Left renal pelvis (tissue), 4 donors: ENCODE measurements around the gene EN2. TPM values are rescaled to one million over a fixed set of nuclear protein-coding genes. Genes with fewer than 3 reads are reported as not detected.

ENCODE experiments used
- DNase-seq, 4 donors: peaks; one replicate each; pipeline ENCODE4 v3.0.0-alpha.2; 2013; ENCODE audit warnings: low read depth in 4 of 4, low spot score in 3 of 4
- polyA plus RNA-seq, 4 donors: library from polyadenylated mRNA; unstranded; fragments of 120-200 nt; gene quantifications; one replicate each; pipeline ENCODE4 v1.2.1, GENCODE V29; 2013; ENCODE audit not compliant: insufficient read length in 4 of 4

Gene EN2
- polyA plus RNA-seq, 4 donors: 0.04 to 0.69 (median 0.21) TPM

DNA sequence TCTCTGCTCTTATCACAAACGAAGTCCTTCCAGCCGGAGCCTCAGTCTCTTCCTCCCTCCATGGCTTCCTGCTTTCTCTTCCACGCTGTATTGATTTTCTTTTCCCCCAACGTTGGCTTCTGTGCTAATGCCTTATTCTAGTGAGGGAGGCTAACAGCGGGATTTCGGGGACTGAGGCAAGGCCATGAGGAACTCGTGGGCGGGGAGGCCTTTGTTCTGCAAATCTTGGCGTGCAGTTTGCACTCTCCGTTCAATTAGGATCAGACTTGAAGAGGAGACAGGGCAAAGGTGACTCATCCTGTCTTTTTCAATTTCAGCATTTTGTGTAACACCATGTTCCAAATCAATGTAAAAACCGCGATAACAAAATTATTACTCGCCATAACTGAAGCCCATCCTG is 25.3 kb downstream of the EN2 start:
- no peak for DNase-seq

DNA sequence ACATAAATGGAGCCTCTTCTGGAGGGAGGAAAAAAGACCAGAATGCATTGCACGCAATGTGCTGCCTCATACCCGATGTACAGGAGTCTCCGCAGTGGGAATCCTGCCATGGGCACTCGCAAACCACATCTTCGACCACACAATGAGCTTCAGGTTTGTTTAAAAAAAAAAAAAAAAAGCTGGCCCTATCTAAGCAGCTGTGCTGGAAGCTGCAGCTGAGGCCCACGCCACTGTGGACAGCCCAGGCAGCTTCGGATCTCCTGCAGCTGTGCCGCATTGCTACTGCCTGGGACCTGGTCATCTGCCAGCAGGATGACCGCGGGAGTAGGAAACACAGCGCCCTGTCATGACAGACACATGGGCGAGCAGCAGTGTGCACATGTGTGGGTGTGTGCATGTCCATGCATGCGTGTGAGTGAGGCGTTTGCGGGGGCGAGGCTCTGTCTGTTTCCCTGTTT is 26.0 kb downstream of the EN2 start:
- DNase-seq: no peak

DNA sequence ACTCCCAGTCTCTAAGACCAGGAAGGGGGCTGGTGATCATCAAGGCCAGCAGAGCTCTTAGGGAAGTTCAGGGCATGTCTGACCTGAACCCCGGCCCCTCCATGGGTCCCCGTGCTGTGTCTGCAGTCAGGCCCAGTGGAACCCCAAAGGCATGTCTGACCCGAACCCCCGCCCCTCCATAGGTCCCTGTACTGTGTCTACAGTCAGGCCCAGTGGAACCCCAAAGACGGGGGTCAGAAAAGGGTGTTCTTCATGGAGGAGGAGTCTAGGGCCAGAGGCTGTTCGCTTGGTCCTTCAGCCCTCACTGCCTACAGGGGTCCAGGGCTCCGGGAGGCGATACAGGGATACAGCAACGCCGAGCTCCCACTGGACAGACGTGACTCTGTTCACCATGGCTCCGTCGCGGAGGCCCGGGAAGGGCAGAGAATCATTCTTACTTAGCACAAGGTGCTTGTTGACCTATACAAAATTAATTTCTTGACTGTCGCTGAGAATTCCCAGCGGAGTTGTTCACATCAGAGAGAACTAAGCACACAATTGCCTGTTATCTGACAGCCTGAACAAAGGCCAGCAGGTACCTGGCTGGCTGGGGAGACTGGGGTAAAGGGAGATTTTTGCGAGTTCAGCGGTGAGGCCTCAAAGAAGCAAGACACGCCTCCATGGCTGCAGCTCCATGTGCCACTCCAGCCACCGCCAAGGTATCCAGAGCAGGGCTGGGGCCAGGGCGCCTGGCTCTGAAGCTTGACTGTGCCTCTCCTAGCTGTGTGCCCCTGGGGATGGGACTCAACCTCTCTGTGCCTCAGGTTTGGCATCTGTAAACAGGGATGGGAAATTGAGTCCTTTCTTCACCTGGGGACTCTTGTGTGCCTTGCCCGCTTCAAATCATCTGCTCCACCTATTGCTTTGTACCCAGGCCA is 26.8 kb downstream of the EN2 start:
- DNase-seq: no peak

DNA sequence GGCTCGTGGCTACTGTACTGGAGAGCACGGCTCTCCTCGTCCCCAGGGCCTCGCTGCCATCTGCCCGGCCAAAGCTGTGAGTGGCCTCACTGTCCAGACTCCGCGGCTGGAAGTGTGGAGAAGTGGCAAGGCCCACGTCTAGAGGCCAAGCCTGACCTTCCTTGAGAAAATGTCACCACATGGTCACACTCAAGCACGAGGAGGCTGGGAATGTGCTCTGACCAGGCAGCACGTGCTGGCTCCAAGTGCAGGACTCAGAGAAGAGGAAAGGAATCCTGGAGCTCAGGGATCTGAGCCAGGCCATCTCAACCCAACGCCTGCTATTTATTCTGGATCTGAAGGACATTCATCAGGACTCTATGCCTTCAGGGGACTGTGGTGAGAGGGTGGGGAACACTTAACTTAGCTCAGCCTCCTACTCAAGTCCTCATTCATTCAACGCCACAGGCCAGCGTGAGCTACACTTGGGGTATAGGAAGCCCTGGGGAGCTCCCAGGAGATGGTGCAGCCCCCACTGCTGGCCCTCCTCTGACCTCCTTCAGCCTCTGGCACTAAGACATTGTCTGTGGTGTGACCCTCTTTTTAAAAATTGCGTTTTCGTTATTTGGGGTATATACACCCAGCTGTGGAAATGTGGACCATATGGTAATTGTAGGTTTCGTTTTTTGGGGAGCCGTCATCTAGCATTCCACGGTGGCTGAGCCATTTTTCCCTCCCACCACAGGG is 29.0 kb downstream of the EN2 start:
- no peak for DNase-seq

DNA sequence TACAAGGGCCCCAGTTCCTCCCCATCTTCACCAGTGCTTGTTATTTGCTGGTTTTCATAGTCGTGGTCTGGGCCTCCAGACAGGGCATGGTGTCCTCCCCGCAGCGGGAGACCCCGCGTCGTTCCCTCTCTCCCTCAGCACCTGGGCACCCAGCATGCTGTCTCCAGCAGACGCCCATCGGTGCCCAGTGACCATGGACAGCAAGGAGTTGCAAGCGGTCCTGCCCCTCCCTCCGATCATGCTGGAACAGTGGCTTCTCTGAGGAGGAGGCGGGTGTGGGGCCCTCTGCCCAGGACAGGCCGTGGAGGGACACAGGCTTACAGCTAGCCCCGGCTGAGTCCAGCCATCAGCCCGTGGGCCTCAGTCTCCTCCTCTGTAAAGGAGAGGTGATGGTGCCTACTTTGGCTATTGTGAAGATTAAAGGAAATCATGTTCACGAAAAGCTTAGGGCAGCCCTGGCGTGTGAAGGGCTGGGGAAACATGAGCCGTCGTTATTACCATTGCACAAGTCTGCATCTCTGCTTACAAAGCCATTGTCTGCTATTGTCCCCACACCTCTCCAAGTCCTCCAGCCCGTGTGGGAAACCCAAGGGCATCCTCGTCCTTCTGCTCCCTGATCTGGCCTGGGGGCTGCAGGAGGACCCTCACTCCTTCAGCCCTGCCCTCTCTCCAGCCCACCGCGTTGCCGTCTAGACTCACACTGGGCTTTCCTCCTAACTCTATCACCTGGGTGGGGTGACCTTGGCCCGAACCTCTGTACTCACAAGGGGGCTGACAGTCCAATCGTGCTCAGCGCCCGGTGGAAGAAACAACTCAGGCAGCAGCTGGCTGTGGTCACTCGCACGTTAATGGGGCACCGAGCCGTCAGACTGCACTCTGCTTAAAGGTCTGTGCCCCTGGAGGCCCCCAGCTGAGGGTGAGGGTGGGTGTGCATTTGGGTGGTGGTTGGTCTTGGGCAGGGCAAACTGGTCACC is 29.9 kb downstream of the EN2 start:
- DNase-seq: no peak

DNA sequence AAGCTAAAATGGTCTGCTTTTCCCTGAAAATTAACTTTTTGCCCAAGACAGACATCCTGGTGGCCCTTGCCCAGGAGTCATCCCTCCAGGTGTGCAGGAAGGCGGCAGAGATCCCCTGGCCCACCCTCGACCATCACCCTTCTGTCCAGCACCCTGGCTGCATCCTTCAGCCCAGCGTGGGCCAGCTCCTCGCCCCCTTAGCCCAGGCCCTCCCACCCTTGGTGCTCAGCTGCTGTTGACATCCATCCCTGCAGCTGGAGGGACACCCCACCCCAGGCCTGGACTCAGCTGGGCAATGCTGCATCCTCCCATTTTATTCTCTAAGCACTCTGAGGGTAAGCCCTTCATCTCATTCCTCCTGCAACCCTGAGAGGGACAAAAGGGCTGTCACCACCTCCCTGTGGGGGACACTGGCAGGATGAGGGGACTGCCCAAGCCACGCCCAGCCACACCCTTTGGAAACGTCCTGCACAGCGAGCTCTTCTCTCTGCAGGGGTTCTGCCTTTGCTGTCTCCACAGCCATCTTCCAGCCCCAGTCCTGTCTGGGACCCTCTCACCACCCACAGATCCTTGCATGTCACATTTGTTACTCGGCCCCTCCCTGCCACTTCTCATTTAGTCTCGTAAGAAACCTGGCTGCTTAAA is 30.7 kb downstream of the EN2 start:
- no peak for DNase-seq

DNA sequence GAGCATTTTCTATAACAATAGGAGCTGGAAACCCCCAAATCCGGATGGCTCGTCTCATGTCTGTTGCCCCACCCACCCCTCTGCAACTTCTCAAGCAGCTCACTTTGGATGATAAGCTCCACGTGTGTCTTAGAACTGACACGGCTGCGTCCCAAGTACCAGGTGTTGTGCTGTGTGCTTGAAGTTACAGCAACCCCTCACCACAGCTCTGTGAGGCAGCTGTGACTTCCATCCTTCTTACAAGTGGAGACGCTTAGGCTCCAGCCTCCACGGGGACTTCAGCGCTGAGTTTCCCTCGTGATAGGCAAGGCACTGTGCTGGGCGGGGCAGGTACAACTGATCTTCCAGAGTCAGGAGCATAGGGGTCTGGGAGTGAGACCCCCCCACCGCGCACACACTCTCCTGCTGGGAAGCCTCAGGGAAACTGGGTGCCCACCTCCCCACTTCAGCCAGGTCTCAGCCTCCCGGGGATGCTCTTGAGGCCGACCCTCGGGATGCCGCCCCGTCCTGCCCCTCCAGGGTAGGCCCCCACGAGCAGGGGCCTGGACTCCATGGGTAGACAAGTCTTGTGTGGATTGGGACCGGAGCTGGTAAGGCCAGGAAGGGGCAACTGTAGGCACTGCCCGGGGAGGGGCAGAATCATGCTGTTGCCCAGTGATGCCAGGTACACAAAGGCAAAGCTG is 31.4 kb downstream of the EN2 start:
- no peak for DNase-seq

DNA sequence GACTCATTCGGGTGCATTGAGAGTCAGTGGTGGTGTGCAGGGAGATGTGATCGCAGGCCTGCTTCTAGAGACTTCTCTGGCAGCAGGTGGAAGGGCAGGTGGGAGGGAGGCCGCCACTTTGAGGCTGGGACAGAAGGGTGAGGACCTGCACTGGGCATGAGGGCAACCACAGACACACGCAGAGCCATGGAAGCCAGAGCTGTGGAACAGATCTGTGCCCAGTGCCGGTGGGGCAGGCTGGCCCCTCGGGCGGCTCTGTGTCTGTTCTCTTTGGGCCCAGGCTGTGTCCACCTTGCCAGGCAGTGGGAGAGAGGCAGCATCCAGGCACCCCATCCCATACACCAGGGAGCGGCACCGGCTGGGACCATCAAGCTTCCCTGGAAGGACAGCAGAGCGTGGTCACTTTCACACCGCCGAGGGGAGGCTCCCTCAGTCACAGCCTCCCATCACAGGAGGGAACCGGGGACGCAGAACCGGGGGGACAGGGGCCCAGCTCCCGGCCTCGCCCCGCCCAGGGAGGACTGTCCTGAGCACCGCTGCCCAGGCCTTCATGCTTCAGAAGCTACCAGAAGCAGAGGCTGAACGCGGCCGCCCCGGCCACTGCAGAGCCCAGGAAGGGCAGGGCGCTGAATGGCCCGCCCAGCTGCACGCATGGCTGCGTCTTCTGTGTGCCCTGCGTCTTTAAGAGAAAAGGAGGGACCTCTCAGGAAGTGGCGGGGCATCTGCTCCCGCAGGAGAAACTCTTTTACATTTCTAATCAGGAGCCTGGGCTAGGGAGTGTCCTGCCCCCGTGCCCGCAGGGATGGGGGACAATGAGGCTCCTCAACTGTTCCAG is 32.1 kb downstream of the EN2 start:
- DNase-seq: no peak

DNA sequence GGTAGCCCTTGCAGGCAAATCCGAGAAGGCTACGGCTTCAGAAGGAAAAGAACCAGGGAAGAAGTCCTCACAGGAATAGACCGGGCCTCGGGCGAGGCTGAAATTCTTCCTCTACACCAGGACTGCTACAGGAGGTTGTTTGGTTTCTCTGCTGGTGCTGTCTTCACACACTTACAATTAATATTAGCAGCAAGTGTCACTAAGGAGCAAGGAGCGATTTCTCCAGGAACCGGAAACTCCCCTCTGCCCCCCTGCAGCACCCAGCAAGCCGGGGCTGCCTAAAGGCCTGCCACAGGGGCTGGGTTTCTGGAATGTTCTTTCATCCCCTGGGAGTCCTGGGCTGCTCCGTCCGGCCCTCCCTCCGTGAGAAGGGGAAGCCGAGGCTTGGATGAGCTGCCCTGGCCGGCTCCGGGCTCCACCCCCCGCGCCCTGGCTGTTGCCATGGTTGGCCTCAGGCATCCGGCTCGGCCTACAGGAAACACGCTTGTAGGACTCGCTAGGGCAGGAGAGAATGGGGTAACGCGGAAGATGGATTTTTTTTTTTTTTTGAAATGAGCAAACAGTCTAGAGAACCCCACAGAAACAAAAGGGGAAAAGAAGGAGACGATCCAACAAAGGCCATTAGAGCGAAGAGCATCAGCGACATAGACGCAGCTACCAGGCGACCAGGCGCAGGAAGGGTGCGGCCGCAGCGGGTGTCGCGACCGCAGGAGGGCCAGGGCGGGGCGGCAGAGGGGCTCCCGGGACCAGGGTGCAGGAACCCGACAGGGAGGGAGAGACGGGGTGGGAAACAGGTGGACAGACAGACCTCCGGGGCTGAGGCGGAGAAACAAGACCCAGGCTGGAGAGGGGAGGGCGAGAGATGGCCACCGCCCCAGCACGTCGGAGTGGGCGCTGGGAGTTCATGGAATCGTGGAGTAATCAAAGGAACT is 33.0 kb downstream of the EN2 start:
- no peak for DNase-seq

DNA sequence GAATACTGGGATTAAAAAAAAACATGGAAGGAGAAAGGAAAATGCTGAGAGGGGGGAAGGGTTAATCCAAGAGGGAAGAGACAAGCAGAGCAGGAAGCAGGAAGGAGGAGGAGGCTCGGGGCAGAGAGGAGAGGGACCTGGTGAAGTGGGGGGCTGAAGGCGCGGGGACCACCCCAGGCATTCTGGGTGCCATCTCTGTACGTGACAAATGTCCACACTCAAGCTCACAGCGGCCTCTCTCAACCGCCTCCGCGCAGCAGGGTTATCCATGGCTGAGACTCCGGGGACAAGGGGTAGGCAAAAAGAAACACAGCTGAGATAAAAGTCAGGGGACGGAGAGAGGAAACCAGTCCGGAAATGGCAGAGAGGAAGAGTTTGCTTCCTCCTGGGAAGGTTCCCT is 33.9 kb downstream of the EN2 start:
- no peak for DNase-seq

DNA sequence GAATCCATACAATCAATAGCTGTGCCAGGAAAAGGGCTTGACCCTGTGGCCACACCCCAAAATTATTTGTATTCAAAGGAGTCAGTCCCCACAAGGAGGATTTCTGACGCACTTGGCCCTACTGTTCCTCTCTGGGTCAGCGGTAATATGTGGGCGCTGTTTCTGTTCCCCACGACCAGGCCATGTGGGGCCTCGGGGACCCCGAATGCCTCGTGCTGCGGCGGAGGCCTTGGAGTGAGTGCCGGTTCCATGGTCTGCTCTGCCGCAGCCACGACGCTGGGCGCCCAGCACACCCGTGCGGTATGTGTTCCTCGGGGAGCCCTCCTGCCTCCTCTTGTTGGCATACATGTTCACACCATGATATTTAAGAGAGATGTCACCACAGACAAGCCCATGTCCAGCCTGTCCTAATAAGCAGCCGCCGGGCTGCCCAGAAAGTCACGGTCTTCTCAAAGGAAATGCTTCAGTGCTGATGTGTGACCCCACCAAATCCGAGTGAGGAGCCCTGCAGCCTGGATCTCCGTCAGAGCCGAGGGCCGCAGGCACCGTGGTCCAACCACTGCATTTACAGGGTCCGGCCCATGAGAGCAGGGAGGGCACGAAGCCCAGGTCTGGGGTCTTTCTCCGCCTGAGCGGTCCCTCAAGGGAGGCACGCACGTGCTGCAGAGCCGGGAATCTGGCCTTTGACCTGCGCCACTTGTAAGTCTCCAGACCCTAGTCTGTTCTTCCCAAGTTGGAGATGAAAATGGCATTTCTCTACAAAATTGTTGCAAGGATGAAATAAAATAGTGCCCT is 36.0 kb downstream of the EN2 start:
- no peak for DNase-seq

DNA sequence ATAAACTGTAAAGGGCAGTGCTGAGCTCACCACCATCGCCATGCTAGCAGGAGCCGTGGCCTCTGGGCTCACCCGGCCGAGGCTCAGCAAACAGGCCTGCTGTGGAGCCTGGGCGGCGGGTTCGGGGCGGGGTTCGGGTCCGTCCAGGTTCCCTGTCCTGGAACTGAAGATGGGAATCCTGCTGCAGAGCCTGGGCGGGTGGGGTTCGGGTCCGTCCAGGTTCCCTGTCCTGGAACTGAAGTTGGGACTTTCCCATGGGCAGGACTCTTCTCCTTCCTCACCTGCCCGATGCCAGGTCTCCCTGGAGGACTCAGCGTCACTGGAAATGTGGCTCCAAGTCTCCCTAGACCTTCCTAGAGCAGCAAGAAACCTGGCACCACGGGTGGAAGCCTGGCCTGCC is 36.6 kb downstream of the EN2 start:
- no peak for DNase-seq

DNA sequence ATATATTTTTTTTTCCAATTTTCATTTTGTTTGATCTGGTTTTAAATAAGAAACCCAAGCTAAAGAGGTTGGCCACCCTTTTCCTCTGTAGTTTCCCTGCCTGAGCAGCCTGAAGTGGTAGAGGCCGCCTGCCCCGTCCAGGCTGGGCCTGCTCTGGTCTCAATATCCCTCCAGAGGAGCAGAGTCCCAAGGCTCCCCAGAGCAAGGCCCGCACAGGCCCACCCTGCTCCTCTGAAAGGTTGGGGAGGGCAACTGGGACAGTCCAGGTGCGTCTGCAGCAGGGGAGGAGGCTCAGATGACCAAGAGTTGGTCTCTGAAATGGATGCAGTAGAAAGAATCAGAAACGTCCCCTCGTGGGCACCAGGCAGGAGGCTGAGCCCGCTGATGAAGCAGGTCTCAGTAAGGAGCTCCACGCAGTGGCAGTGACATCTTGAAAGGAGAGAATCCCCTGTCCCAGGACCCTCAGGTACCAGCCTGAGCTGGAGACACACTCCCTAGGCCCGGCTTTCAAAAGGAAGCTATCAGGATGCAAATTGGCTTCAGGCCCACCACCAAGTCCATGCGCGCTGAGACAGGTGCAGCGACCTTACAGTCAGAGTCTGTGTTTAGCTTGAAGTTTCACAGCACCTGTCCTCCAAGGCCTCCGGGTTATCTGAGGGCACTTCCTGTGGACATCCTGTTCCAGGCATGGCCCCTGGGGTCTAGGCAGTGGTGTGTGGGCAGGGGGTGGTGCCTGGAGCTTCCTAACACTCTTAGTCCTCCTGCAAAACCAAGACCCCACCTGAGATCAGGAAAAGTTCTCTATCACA is 37.7 kb downstream of the EN2 start:
- DNase-seq: no peak

DNA sequence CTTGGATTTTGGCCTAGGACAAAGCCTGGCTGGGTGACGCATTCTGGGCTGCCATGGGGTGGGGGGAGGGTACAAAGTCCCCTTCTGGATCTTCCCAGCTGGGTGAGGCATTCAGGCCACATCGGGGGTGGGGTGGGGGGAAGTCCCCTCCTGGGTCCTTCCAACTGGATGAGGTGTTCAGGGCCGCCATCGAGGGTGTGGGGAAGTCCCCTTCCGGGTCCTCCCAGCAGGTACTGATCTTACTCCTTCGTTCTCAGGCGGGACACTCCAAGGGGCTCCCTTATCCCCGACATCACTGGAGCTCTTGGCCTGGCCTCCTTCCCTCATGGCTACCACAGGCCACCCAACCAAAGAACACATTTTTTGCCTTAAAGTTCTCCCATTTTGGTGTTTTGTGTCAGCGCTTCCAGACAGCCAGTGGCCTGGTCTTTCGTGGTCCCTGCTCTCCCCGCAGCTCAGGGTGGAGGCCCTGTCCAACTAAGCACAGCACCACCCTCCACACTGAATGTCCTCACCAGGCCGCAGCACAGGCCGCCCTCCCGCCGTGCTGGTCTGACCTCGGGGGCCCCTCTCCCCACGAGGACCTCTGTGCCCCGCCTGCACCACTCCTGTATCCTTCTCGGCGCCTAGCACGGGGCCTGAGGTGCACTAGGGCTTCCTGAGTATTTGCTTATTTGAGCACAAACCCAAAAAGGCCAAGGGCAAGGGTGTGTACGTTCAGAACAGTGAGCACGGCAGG is 38.5 kb downstream of the EN2 start:
- DNase-seq: no peak

DNA sequence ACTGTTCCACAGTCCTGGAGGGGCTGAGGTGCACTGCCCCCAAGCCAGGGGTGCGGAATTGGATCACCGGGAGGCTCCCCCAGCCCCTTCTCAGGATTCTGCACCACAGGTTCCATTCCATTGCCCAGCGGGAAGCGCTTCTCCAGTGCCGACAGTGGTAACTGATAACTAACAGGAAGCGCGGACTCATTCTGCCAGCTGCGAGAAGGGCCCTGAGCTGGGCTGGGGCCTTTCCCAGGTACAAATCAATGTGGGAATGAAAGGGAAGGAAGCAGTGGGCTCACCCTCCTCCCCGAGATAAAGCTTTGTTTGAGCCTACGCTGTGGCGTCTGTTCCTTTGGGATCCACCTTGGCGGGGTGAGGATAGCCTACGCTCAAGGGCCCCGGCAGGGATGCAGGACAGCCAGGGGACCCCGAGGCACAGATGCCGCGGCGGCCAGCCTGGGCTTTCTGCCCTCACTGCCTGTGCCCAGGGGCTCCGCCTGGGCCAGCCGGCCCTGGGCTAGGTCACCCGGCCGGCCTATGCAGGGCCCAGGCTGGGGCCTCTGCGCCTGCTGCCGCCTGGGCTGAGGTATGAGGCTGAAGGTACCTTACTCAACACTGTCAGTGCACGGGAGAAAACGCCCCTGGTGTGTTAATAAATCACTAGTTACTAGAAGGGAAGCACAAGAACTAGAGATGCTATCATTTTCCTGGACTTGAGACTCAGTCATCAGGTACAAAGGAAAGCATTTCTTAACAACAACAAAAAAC is 39.4 kb downstream of the EN2 start:
- no peak for DNase-seq
